Measurements from ENCODE around the gene SPATA13.

SPATA13 gene

DNA sequence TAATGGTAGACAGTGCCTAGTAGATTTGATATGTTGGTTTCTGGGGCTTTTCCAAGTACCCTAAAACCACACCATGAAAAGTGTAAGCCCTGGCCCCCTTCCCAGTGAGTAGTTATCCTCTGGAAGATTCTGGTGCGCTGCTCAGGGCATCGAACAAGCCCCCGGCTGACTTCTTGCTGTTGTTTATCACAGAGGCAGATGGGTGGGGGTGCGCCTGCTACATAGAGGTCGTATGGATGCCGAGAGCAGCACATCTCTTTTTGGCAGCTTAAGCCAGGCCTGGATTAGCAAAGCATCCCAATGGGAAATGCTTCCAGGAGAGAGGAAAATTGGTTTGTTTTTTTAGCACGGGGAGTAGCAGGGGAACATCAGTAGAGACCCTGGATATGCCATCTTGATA is 26.3 kb upstream of the SPATA13 start:
- H3F3A ChIP-seq (ENCODE audit: insufficient read depth), result no peaks in the 10 kb centered on the region
- no peaks in the 10 kb centered on the region for H3K9me2 ChIP-seq (replicated peaks; ENCODE audit: insufficient read depth, low read length)
- H3K9me3 ChIP-seq (ENCODE audit: insufficient read depth, low read length), result peaks cover 9% of the 10 kb centered on the region
- no peaks in the 10 kb centered on the region for H3K27me3 ChIP-seq (ENCODE audit: low read length)
- H3K4me3 ChIP-seq (ENCODE audit: insufficient read depth, low read length, poor library complexity, severe bottlenecking), result no peak overlapping the region
- no peak overlapping the region for H2AFZ ChIP-seq (ENCODE audit: low read depth, low read length, severe bottlenecking)
- no peaks in the 10 kb centered on the region for H3K36me3 ChIP-seq (ENCODE audit: low read length)
- no peaks in the 10 kb centered on the region for H3K79me2 ChIP-seq (ENCODE audit: insufficient read depth, low read length)
- no peaks in the 10 kb centered on the region for H4K20me1 ChIP-seq (ENCODE audit: low read depth, low read length)
- no peak overlapping the region for H3K9ac ChIP-seq (ENCODE audit: low read length)
- TF ChIP-seq CTCF (IDR thresholded peaks at IDR 0.05; ENCODE audit: insufficient read depth, low read length, poor library complexity, severe bottlenecking), result no peak
- TF ChIP-seq EZH2phosphoT487 (conservative IDR thresholded peaks at IDR 0.05; ENCODE audit: low read length), result no peak
- H3K4me2 ChIP-seq (ENCODE audit: low read depth, low read length, poor library complexity, severe bottlenecking), result no peak overlapping the region
- no peak overlapping the region for H3K27ac ChIP-seq (ENCODE audit: low read depth, low read length)

- H3K4me2 ChIP-seq (ENCODE audit: low read depth, low read length, poor library complexity, severe bottlenecking), result no peak overlapping the region
These were observed 25.8 kb upstream of the SPATA13 start for GRCh38 chr13:24134757-24135156.

DNA sequence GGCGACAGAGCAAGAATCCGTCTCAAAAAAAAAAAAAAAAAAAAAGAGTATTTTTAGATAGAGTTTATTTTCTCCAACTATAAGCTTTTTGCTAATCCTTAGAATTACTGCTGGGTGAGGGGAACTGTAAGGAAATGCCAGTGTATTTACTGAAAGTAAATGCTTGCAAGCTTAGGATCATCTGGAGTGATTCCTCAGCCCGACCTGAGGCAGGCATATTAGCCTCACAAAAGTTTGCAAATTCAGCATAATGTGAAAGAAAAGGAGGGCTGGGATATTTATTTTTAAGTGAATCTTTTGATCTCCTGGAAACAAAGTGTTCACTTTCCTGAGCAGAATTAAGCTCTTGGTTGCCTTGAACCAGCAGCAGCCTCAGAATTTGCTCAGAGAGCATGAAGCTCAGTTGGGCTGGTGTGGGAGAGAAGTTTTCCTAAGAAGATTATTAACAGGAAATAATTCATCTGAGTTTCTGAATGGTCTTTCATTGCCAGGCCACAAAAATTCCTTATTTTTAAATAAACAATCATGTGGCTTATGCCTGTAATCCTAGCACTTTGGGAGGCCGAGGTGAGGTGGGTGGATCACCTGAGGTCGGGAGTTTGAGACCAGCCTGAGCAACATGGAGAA is 24.7 kb upstream of the SPATA13 start:
- H3K79me2 ChIP-seq (ENCODE audit: insufficient read depth, low read length), result no peaks in the 10 kb centered on the region
- no peaks in the 10 kb centered on the region for H3K36me3 ChIP-seq (ENCODE audit: low read length)
- no peaks in the 10 kb centered on the region for H4K20me1 ChIP-seq (ENCODE audit: low read depth, low read length)
- H3K9me3 ChIP-seq (ENCODE audit: insufficient read depth, low read length), result peaks cover 9% of the 10 kb centered on the region
- H3K9ac ChIP-seq (ENCODE audit: low read length), result no peak overlapping the region
- no peaks in the 10 kb centered on the region for H3K27me3 ChIP-seq (ENCODE audit: low read length)
- TF ChIP-seq EZH2phosphoT487 (conservative IDR thresholded peaks at IDR 0.05; ENCODE audit: low read length) (no peak), CTCF (IDR thresholded peaks at IDR 0.05; ENCODE audit: insufficient read depth, low read length, poor library complexity, severe bottlenecking) (no peak)
- H2AFZ ChIP-seq (ENCODE audit: low read depth, low read length, severe bottlenecking), result no peak overlapping the region
- H3K27ac ChIP-seq (ENCODE audit: low read depth, low read length), result no peak overlapping the region
- no peaks in the 10 kb centered on the region for H3F3A ChIP-seq (ENCODE audit: insufficient read depth)
- no peak overlapping the region for H3K4me2 ChIP-seq (ENCODE audit: low read depth, low read length, poor library complexity, severe bottlenecking)
- H3K4me3 ChIP-seq (ENCODE audit: insufficient read depth, low read length, poor library complexity, severe bottlenecking), result no peak overlapping the region
- no peaks in the 10 kb centered on the region for H3K9me2 ChIP-seq (replicated peaks; ENCODE audit: insufficient read depth, low read length)

More at GRCh38 chr13:24134757-24135156, 25.8 kb upstream of the SPATA13 start:
- TF ChIP-seq EZH2phosphoT487 (conservative IDR thresholded peaks at IDR 0.05; ENCODE audit: low read length) (no peak), CTCF (IDR thresholded peaks at IDR 0.05; ENCODE audit: insufficient read depth, low read length, poor library complexity, severe bottlenecking) (no peak)
- Histone ChIP-seq H2AFZ (ENCODE audit: low read depth, low read length, severe bottlenecking) (no peak overlapping the region), H3K4me3 (ENCODE audit: insufficient read depth, low read length, poor library complexity, severe bottlenecking) (no peak overlapping the region), H3K9me3 (ENCODE audit: insufficient read depth, low read length) (peaks cover 9% of the 10 kb centered on the region), H3K36me3 (ENCODE audit: low read length) (no peaks in the 10 kb centered on the region), H3K9ac (ENCODE audit: low read length) (no peak overlapping the region), H3K27ac (ENCODE audit: low read depth, low read length) (no peak overlapping the region), H3K27me3 (ENCODE audit: low read length) (no peaks in the 10 kb centered on the region), H3K79me2 (ENCODE audit: insufficient read depth, low read length) (no peaks in the 10 kb centered on the region), H3K9me2 (replicated peaks; ENCODE audit: insufficient read depth, low read length) (no peaks in the 10 kb centered on the region), H3F3A (ENCODE audit: insufficient read depth) (no peaks in the 10 kb centered on the region), H4K20me1 (ENCODE audit: low read depth, low read length) (no peaks in the 10 kb centered on the region)
